HCT116 (cell line): ENCODE results near the gene PPM1H. TPM values are rescaled to one million over a fixed set of nuclear protein-coding genes. Genes with fewer than 3 reads are reported as not detected.

ENCODE experiments used
- ATAC-seq: fragments of 200-7000 bp; cut with Tn5 transposase; 2 replicates; pipeline ENCODE4 v1.9.1; 2020; ENCODE audit warnings: mild to moderate bottlenecking, moderate library complexity
- BruUV-seq: library from RNA; stranded (reverse); fragments of 400-500 nt; replicated peaks from 2 replicates; lab custom pipeline; 2021; lab: Mats Ljungman, UMichigan
- CTCF ChIA-PET: fragments of 300-600 bp; sonication (Branson Sonifier 250); formaldehyde crosslinking; loops from one replicate; lab custom pipeline; 2021; ENCODE audit warnings: antibody characterized with exemption; lab: Charles Lee
- POLR2A ChIA-PET: fragments of 300-600, 350-600 bp; sonication (Branson Sonifier 250); formaldehyde crosslinking; loops from one replicate; lab custom pipeline; 2021; ENCODE audit warnings: antibody characterized with exemption; lab: Charles Lee
- RAD21 ChIA-PET, 2 experiments: fragments of 300-600 bp; sonication (Branson Sonifier 250); formaldehyde crosslinking; loops; one replicate each; lab custom pipeline; 2023; ENCODE audit warnings: low total read pairs in 2 of 2; ENCODE audit not compliant: uncharacterized antibody in 2 of 2, unreplicated experiment in 2 of 2, low non-redundant PET in 1 of 2; lab: Charles Lee
- DNase-seq: peaks from one replicate; pipeline ENCODE4 v3.0.0-alpha.2; 2010; ENCODE audit warnings: low read depth, low spot score
- H2AFZ ChIP-seq: fragments of 200-600 bp; shearing (Covaris generic), sonication (generic); 2 replicates; pipeline ENCODE4 v1.6.1; 2017; ENCODE audit warnings: low read depth, mixed run types, mixed read lengths, antibody characterized with exemption, low read length; ENCODE audit not compliant: poor library complexity, severe bottlenecking
- H3K27ac ChIP-seq: 2 replicates; pipeline ENCODE4 v1.5.1; 2012; ENCODE audit warnings: low read depth, low read length
- H3K27me3 ChIP-seq: fragments of 200-600 bp; sonication (generic); 2 replicates; pipeline ENCODE4 v1.6.1; 2016; ENCODE audit warnings: mixed run types, low read length, mixed read lengths; ENCODE audit not compliant: insufficient read depth
- H3K36me3 ChIP-seq, 2 experiments: fragments of 200-500 bp in 1 of 2; fragments of 200-600 bp in 1 of 2; sonication (Bioruptor generic) in 1 of 2; sonication (generic) in 1 of 2; 2 replicates each; pipeline versions ENCODE4 v1.5.1 to v1.6.1; 2014 to 2016; ENCODE audit warnings: low read length in 2 of 2, inconsistent platforms in 1 of 2, mixed read lengths in 1 of 2, mixed run types in 1 of 2; ENCODE audit not compliant: insufficient read depth in 2 of 2, control insufficient read depth in 1 of 2
- H3K4me1 ChIP-seq, 2 experiments: fragments of 200-600 bp in 1 of 2; sonication (generic) in 1 of 2; 2 replicates each; pipeline versions ENCODE4 v1.5.1 to v1.6.1; 2012 to 2017; ENCODE audit warnings: low read length in 2 of 2, inconsistent platforms in 1 of 2, mild to moderate bottlenecking in 1 of 2, mixed read lengths in 1 of 2, mixed run types in 1 of 2, moderate library complexity in 1 of 2; ENCODE audit not compliant: insufficient read depth in 2 of 2, control insufficient read depth in 1 of 2
- H3K4me2 ChIP-seq: fragments of 200-600 bp; sonication (generic); 2 replicates; pipeline ENCODE4 v1.6.1; 2017; ENCODE audit warnings: mixed run types, low read length, mixed read lengths
- H3K4me3 ChIP-seq, 2 experiments: fragments of 200-600 bp in 1 of 2; sonication (generic) in 1 of 2; replicated peaks in 1 of 2; 2 replicates each; pipeline ENCODE4 v1.5.1; 2011 to 2016; ENCODE audit warnings: low read length in 2 of 2, control low read depth in 1 of 2, low read depth in 1 of 2, mild to moderate bottlenecking in 1 of 2, mixed read lengths in 1 of 2, mixed run types in 1 of 2
- H3K79me2 ChIP-seq: fragments of 200-600 bp; sonication (generic); 2 replicates; pipeline ENCODE4 v1.6.1; 2017; ENCODE audit warnings: mild to moderate bottlenecking, mixed run types, low read length, moderate library complexity, mixed read lengths; ENCODE audit not compliant: insufficient read depth
- H3K9ac ChIP-seq: fragments of 200-600 bp; sonication (generic); 2 replicates; pipeline ENCODE4 v1.6.1; 2016; ENCODE audit warnings: low read length, mixed read lengths
- H3K9me2 ChIP-seq: fragments of 200-600 bp; sonication (generic), shearing (Covaris generic); 2 replicates; pipeline ENCODE4 v1.6.1; 2017; ENCODE audit warnings: mixed run types, mild to moderate bottlenecking, moderate library complexity; ENCODE audit not compliant: insufficient read depth
- H3K9me3 ChIP-seq, 2 experiments: fragments of 200-500 bp in 1 of 2; fragments of 200-600 bp in 1 of 2; sonication (Bioruptor generic) in 1 of 2; sonication (generic) in 1 of 2; 2 replicates each; pipeline ENCODE4 v1.6.1; 2014 to 2017; ENCODE audit warnings: low read length in 2 of 2, mixed read lengths in 2 of 2, inconsistent platforms in 1 of 2, low read depth in 1 of 2, mild to moderate bottlenecking in 1 of 2, mixed run types in 1 of 2, moderate library complexity in 1 of 2; ENCODE audit not compliant: control insufficient read depth in 1 of 2, insufficient read depth in 1 of 2
- H4K20me1 ChIP-seq: fragments of 200-600 bp; sonication (generic), shearing (Covaris generic); 2 replicates; pipeline ENCODE4 v1.6.1; 2017; ENCODE audit warnings: mixed run types, mild to moderate bottlenecking, moderate library complexity; ENCODE audit not compliant: insufficient read depth
- CBX3 ChIP-seq: IDR thresholded peaks from 2 replicates; pipeline ENCODE4 v1.6.1; 2012; ENCODE audit warnings: low read depth
- EZH2 ChIP-seq: fragments of 200-600 bp; sonication (generic); IDR thresholded peaks from 2 replicates; pipeline ENCODE4 v1.6.1; 2017; ENCODE audit warnings: antibody characterized with exemption, mixed run types
- POLR2A ChIP-seq: IDR thresholded peaks from 2 replicates; pipeline ENCODE4 v1.7.0; 2011; ENCODE audit warnings: borderline replicate concordance; ENCODE audit not compliant: insufficient read depth, insufficient read length; ENCODE audit errors: extremely low read depth
- POLR2AphosphoS5 ChIP-seq: IDR thresholded peaks from 2 replicates; pipeline ENCODE4 v1.6.1; 2011; ENCODE audit warnings: mild to moderate bottlenecking, low read depth, low read length, moderate library complexity
- TCF7L2 ChIP-seq: IDR thresholded peaks from 2 replicates; pipeline ENCODE4 v1.7.0; 2011; ENCODE audit warnings: borderline replicate concordance, inconsistent platforms; ENCODE audit not compliant: insufficient read depth, insufficient read length; ENCODE audit errors: extremely low read depth
- ZNF274 ChIP-seq: fragments of 200-500 bp; sonication (Bioruptor generic); IDR thresholded peaks from 2 replicates; pipeline ENCODE4 v1.6.1; 2014; ENCODE audit warnings: mild to moderate bottlenecking, low read depth, low read length, inconsistent platforms
- intact Hi-C: fragments of 100-400 bp; cut with micrococcal nuclease; formaldehyde crosslinking; loops from 2 replicates; pipeline ENCODE4 v1.10.0; 2022
- total RNA-seq: library from RNA; stranded (reverse); gene quantifications from one replicate; pipeline ENCODE4 v1.2.1, GENCODE V29; 2021; ENCODE audit not compliant: unreplicated experiment
- TF ChIP-seq, protein P1 (sequence below): IDR thresholded peaks from 2 replicates; pipeline ENCODE4 v1.6.1; 2012; ENCODE audit warnings: low read depth
- TF ChIP-seq, protein P2 (sequence below): IDR thresholded peaks from 2 replicates; pipeline ENCODE4 v1.6.1; 2012
- TF ChIP-seq, protein P3 (sequence below), 3 experiments: fragments of 200-600 bp in 1 of 3; sonication (generic) in 1 of 3; IDR thresholded peaks in 2 of 3; conservative IDR thresholded peaks in 1 of 3; 2 replicates each; pipeline ENCODE4 v1.5.1; 2012 to 2017; ENCODE audit warnings: low read depth in 2 of 3, low read length in 2 of 3, antibody characterized with exemption in 1 of 3, borderline replicate concordance in 1 of 3, control low read depth in 1 of 3, mild to moderate bottlenecking in 1 of 3, mixed read lengths in 1 of 3, mixed run types in 1 of 3, moderate library complexity in 1 of 3; ENCODE audit not compliant: insufficient read depth in 1 of 3
- TF ChIP-seq, protein P4 (sequence below): IDR thresholded peaks from 2 replicates; pipeline ENCODE4 v1.6.1; 2012
- TF ChIP-seq, protein P5 (sequence below): IDR thresholded peaks from 2 replicates; pipeline ENCODE4 v1.6.1; 2011; ENCODE audit warnings: mild to moderate bottlenecking, low read length, moderate library complexity; ENCODE audit not compliant: insufficient replicate concordance; ENCODE audit errors: extremely low read depth

The PPM1H gene
- total RNA-seq, 1 experiment from 2014 or later, result 8.0 TPM

DNA sequence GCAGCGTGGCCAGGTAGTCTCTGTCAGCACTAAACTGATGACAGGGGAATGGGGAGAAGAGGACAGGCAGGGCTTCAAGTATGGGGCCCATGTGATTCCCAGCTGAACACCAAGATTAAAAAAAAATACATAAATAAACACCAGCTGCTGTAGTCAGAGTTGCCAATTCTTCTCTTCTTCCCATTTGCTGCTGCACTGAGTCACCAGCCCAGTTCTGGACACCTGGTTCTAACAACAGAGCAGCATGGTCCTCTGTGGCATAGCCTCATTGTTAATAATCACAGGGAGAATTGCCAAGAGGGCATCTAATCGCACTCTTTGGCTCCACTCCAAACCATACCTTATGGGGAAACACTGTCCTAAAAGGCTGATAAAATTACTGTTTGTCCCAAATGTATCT, 15.1 kb downstream of the PPM1H start (continued):
- TF ChIP-seq, protein P1, sequence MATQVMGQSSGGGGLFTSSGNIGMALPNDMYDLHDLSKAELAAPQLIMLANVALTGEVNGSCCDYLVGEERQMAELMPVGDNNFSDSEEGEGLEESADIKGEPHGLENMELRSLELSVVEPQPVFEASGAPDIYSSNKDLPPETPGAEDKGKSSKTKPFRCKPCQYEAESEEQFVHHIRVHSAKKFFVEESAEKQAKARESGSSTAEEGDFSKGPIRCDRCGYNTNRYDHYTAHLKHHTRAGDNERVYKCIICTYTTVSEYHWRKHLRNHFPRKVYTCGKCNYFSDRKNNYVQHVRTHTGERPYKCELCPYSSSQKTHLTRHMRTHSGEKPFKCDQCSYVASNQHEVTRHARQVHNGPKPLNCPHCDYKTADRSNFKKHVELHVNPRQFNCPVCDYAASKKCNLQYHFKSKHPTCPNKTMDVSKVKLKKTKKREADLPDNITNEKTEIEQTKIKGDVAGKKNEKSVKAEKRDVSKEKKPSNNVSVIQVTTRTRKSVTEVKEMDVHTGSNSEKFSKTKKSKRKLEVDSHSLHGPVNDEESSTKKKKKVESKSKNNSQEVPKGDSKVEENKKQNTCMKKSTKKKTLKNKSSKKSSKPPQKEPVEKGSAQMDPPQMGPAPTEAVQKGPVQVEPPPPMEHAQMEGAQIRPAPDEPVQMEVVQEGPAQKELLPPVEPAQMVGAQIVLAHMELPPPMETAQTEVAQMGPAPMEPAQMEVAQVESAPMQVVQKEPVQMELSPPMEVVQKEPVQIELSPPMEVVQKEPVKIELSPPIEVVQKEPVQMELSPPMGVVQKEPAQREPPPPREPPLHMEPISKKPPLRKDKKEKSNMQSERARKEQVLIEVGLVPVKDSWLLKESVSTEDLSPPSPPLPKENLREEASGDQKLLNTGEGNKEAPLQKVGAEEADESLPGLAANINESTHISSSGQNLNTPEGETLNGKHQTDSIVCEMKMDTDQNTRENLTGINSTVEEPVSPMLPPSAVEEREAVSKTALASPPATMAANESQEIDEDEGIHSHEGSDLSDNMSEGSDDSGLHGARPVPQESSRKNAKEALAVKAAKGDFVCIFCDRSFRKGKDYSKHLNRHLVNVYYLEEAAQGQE, result no peak
- TF ChIP-seq, protein P2, sequence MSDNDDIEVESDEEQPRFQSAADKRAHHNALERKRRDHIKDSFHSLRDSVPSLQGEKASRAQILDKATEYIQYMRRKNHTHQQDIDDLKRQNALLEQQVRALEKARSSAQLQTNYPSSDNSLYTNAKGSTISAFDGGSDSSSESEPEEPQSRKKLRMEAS, result no peak
- TF ChIP-seq ZNF274, result no peak

DNA sequence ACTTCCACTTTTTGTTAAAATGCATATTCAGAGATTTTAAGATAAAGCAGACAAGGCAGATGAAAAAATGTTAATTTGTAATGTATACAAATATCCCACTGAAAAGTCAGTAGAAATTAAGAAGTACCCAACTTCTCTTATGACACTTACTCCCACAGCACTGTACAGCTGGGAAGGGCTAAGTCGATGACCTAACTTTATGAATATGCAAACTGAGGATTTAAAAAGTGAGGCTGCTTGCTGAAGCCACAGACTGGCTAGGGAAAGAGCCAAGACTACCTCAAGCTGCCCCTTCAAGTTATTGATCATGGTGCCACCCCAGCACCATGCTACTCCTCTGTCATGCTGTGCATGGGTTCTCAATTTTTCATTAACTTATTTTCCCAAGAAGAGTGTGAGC, 17.0 kb downstream of the PPM1H start:
- Histone ChIP-seq H3K4me2 (no peak overlapping the region), H3K27ac (no peak overlapping the region), H3K4me1 (peaks cover 3 to 6% of the 10 kb centered on the region in 2 experiments; a peak in 2 of 4 replicates), H3K79me2 (no peaks in the 10 kb centered on the region), H3K9me2 (no peaks in the 10 kb centered on the region), H3K36me3 (no peaks in the 10 kb centered on the region), H3K9ac (no peak overlapping the region), H3K9me3 (no peaks in the 10 kb centered on the region), H4K20me1 (no peaks in the 10 kb centered on the region), H3K4me3 (no peak overlapping the region), H3K27me3 (no peaks in the 10 kb centered on the region), H2AFZ (no peak overlapping the region)
- ChIA-PET POLR2A (no interaction called here), RAD21 (no interaction called here), CTCF (no interaction called here)
- DNase-seq, result no peak
- ATAC-seq, result no peak
- no TSS peak for BruUV-seq
- intact Hi-C loops, result no loop called here
- TF ChIP-seq, protein P3, sequence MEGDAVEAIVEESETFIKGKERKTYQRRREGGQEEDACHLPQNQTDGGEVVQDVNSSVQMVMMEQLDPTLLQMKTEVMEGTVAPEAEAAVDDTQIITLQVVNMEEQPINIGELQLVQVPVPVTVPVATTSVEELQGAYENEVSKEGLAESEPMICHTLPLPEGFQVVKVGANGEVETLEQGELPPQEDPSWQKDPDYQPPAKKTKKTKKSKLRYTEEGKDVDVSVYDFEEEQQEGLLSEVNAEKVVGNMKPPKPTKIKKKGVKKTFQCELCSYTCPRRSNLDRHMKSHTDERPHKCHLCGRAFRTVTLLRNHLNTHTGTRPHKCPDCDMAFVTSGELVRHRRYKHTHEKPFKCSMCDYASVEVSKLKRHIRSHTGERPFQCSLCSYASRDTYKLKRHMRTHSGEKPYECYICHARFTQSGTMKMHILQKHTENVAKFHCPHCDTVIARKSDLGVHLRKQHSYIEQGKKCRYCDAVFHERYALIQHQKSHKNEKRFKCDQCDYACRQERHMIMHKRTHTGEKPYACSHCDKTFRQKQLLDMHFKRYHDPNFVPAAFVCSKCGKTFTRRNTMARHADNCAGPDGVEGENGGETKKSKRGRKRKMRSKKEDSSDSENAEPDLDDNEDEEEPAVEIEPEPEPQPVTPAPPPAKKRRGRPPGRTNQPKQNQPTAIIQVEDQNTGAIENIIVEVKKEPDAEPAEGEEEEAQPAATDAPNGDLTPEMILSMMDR (IDR thresholded peaks at IDR 0.05 in 2 of 3, conservative IDR thresholded peaks at IDR 0.05 in 1 of 3; ENCODE audit: borderline replicate concordance in 1 of 3, insufficient read depth in 1 of 3, low read depth in 2 of 3, low read length in 2 of 3), result no peak
- TF ChIP-seq, protein P1, result no peak
- TF ChIP-seq POLR2AphosphoS5 (no peak), TCF7L2 (no peak), EZH2 (no peak), CBX3 (no peak), POLR2A (no peak)
- TF ChIP-seq, protein P4, sequence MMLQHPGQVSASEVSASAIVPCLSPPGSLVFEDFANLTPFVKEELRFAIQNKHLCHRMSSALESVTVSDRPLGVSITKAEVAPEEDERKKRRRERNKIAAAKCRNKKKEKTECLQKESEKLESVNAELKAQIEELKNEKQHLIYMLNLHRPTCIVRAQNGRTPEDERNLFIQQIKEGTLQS, result no peak
- TF ChIP-seq, protein P5, sequence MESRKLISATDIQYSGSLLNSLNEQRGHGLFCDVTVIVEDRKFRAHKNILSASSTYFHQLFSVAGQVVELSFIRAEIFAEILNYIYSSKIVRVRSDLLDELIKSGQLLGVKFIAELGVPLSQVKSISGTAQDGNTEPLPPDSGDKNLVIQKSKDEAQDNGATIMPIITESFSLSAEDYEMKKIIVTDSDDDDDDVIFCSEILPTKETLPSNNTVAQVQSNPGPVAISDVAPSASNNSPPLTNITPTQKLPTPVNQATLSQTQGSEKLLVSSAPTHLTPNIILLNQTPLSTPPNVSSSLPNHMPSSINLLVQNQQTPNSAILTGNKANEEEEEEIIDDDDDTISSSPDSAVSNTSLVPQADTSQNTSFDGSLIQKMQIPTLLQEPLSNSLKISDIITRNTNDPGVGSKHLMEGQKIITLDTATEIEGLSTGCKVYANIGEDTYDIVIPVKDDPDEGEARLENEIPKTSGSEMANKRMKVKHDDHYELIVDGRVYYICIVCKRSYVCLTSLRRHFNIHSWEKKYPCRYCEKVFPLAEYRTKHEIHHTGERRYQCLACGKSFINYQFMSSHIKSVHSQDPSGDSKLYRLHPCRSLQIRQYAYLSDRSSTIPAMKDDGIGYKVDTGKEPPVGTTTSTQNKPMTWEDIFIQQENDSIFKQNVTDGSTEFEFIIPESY, result no peak
